SK-N-SH (cell line): ENCODE measurements around the gene RBM38. TPM values are rescaled to one million over a fixed set of nuclear protein-coding genes. Genes with fewer than 3 reads are reported as not detected.

Experiments
- CTCF ChIA-PET: fragments of 300-600, 350-600 bp; formaldehyde crosslinking; extraction: SDS; loops from one replicate; lab custom pipeline; 2021; lab: Yijun Ruan, JAX
- POLR2A ChIA-PET: fragments of 350-600 bp; sonication (Branson Sonifier 250); formaldehyde crosslinking; extraction: SDS; loops from one replicate; lab custom pipeline; 2020; ENCODE audit warnings: antibody characterized with exemption, inconsistent platforms; lab: Yijun Ruan, JAX
- DNase-seq: peaks from one replicate; pipeline ENCODE4 v3.0.0; 2012
- H2AFZ ChIP-seq: fragments of 200-600 bp; sonication (generic); 2 replicates; pipeline ENCODE4 v1.8.1; 2016; ENCODE audit warnings: antibody characterized with exemption, mild to moderate bottlenecking, low read depth
- H3F3A ChIP-seq: fragments of 200-600 bp; sonication (generic); replicated peaks from 2 replicates; pipeline ENCODE3; 2016; ENCODE audit warnings: antibody characterized with exemption, mild to moderate bottlenecking; ENCODE audit not compliant: insufficient read depth
- H3K27ac ChIP-seq, 2 experiments: fragments of 200-500 bp in 1 of 2; fragments of 200-600 bp in 1 of 2; sonication (Bioruptor generic) in 1 of 2; sonication (generic), shearing (Covaris generic) in 1 of 2; 2 replicates each; pipeline versions ENCODE4 v1.5.1 to v1.6.1; 2014 to 2016; ENCODE audit warnings: low read depth in 2 of 2, inconsistent platforms in 1 of 2, low read length in 1 of 2, mild to moderate bottlenecking in 1 of 2, mixed read lengths in 1 of 2
- H3K27me3 ChIP-seq: fragments of 200-600 bp; sonication (generic), shearing (Covaris generic); 2 replicates; pipeline ENCODE4 v1.6.1; 2016; ENCODE audit warnings: mixed run types; ENCODE audit not compliant: insufficient read depth
- H3K36me3 ChIP-seq, 2 experiments: fragments of 200-500 bp in 1 of 2; fragments of 200-600 bp in 1 of 2; sonication (Bioruptor generic) in 1 of 2; sonication (generic) in 1 of 2; replicated peaks in 1 of 2; 2 replicates each; pipeline versions ENCODE3 to v1.5.1; 2014 to 2016; ENCODE audit warnings: low read length in 1 of 2, mild to moderate bottlenecking in 1 of 2; ENCODE audit not compliant: insufficient read depth in 2 of 2, control insufficient read depth in 1 of 2
- H3K4me1 ChIP-seq, 2 experiments: fragments of 200-500 bp in 1 of 2; fragments of 200-600 bp in 1 of 2; sonication (Bioruptor generic) in 1 of 2; sonication (generic), shearing (Covaris generic) in 1 of 2; 2 replicates each; pipeline versions ENCODE4 v1.5.1 to v1.6.1; 2014 to 2016; ENCODE audit warnings: low read depth in 1 of 2, low read length in 1 of 2, mixed run types in 1 of 2; ENCODE audit not compliant: insufficient read depth in 2 of 2, control insufficient read depth in 1 of 2
- H3K4me2 ChIP-seq: fragments of 200-600 bp; sonication (generic), shearing (Covaris generic); 2 replicates; pipeline ENCODE4 v1.6.1; 2017; ENCODE audit warnings: mixed run types
- H3K4me3 ChIP-seq, 2 experiments: fragments of 200-500 bp in 1 of 2; fragments of 200-600 bp in 1 of 2; sonication (Bioruptor generic) in 1 of 2; sonication (generic), shearing (Covaris generic) in 1 of 2; 2 replicates each; pipeline versions ENCODE4 v1.5.1 to v1.8.1; 2014 to 2016; ENCODE audit warnings: low read depth in 2 of 2, inconsistent platforms in 1 of 2, low read length in 1 of 2, mild to moderate bottlenecking in 1 of 2, mixed read lengths in 1 of 2, moderate library complexity in 1 of 2
- H3K79me2 ChIP-seq: fragments of 200-600 bp; sonication (generic); 2 replicates; pipeline ENCODE4 v1.8.1; 2017; ENCODE audit warnings: mild to moderate bottlenecking; ENCODE audit not compliant: insufficient read depth
- H3K9ac ChIP-seq: fragments of 200-600 bp; sonication (generic); 2 replicates; pipeline ENCODE4 v1.6.1; 2017; ENCODE audit warnings: mixed run types
- H3K9me2 ChIP-seq: fragments of 200-600 bp; sonication (generic); 2 replicates; pipeline ENCODE4 v1.6.1; 2017; ENCODE audit warnings: mixed run types
- H3K9me3 ChIP-seq: fragments of 200-600 bp; sonication (generic); 2 replicates; pipeline ENCODE4 v1.6.1; 2017; ENCODE audit warnings: mixed run types, mild to moderate bottlenecking, moderate library complexity
- H4K20me1 ChIP-seq: fragments of 200-600 bp; sonication (generic); 2 replicates; pipeline ENCODE4 v1.6.1; 2017; ENCODE audit warnings: mild to moderate bottlenecking, mixed run types; ENCODE audit not compliant: insufficient read depth
- ELF1 ChIP-seq: IDR thresholded peaks from 2 replicates; pipeline ENCODE4 v1.4.0; 2012
- EP300 ChIP-seq, 2 experiments: IDR thresholded peaks; 2 replicates each; pipeline versions ENCODE4 v1.4.0 to v1.6.1; 2012; ENCODE audit warnings: borderline replicate concordance in 1 of 2, low read depth in 1 of 2, low read length in 1 of 2
- EZH2phosphoT487 ChIP-seq: fragments of 200-600 bp; sonication (generic); IDR thresholded peaks from 2 replicates; pipeline ENCODE4 v1.6.1; 2017; ENCODE audit warnings: low read depth, mixed run types, mild to moderate bottlenecking, antibody characterized with exemption, moderate library complexity, borderline replicate concordance
- FOXM1 ChIP-seq: IDR thresholded peaks from 2 replicates; pipeline ENCODE4 v1.4.0; 2012; ENCODE audit warnings: low read depth, mild to moderate bottlenecking
- GABPA ChIP-seq: IDR thresholded peaks from 2 replicates; pipeline ENCODE4 v1.4.0; 2012; ENCODE audit warnings: low read depth, mild to moderate bottlenecking
- GATA2 ChIP-seq: sonication (generic); formaldehyde crosslinking; IDR thresholded peaks from 2 replicates; pipeline ENCODE4 v1.5.0; 2020; ENCODE audit warnings: mild to moderate bottlenecking, missing genetic modification reagents
- JUND ChIP-seq: IDR thresholded peaks from 2 replicates; pipeline ENCODE4 v1.4.0; 2012
- MEF2A ChIP-seq: IDR thresholded peaks from 2 replicates; pipeline ENCODE4 v1.4.0; 2012; ENCODE audit warnings: low read depth, borderline replicate concordance
- NFIC ChIP-seq: IDR thresholded peaks from 2 replicates; pipeline ENCODE4 v1.4.0; 2012; ENCODE audit warnings: borderline replicate concordance
- POLR2AphosphoS5 ChIP-seq: IDR thresholded peaks from 2 replicates; pipeline ENCODE4 v1.6.1; 2012; ENCODE audit warnings: low read depth, low read length
- RAD21 ChIP-seq: IDR thresholded peaks from 2 replicates; pipeline ENCODE4 v1.6.1; 2012; ENCODE audit warnings: mild to moderate bottlenecking, low read length
- RXRA ChIP-seq: IDR thresholded peaks from 2 replicates; pipeline ENCODE4 v1.4.0; 2012; ENCODE audit warnings: low read depth, mild to moderate bottlenecking, borderline replicate concordance
- SIN3A ChIP-seq: IDR thresholded peaks from 2 replicates; pipeline ENCODE4 v1.6.1; 2012; ENCODE audit warnings: low read depth, mild to moderate bottlenecking, low read length, moderate library complexity, borderline replicate concordance
- SMC3 ChIP-seq: IDR thresholded peaks from 2 replicates; pipeline ENCODE4 v1.6.1; 2012; ENCODE audit warnings: low read depth, low read length, improper control_type of control experiment
- TAF1 ChIP-seq: IDR thresholded peaks from 2 replicates; pipeline ENCODE4 v1.6.1; 2012; ENCODE audit warnings: low read depth, mild to moderate bottlenecking, low read length, moderate library complexity, borderline replicate concordance
- TEAD4 ChIP-seq: IDR thresholded peaks from 2 replicates; pipeline ENCODE4 v1.4.0; 2012; ENCODE audit warnings: mild to moderate bottlenecking, borderline replicate concordance; ENCODE audit not compliant: insufficient read depth
- WGBS: methylation state at CpG from one replicate; pipeline ENCODE4 v1.1.6; 2017; ENCODE audit warnings: low lambda C conversion rate; 5-methylcytosine and 5-hydroxymethylcytosine counted together
- polyA plus RNA-seq, 3 experiments: library from polyadenylated mRNA; depleted of rRNA; stranded (reverse); fragments of >200 nt; gene quantifications; 2 replicates each; pipeline ENCODE4 v1.2.3, GENCODE V29; 2012
- TF ChIP-seq, protein P1 (sequence below): fragments of 150-350 bp; IDR thresholded peaks from 2 replicates; pipeline ENCODE4 v1.6.1; 2017; ENCODE audit warnings: antibody characterized with exemption, low read length, low read depth, borderline replicate concordance
- TF ChIP-seq, protein P2 (sequence below): IDR thresholded peaks from 2 replicates; pipeline ENCODE4 v1.4.0; 2012; ENCODE audit warnings: low read depth, borderline replicate concordance
- TF ChIP-seq, protein P3 (sequence below): IDR thresholded peaks from 2 replicates; pipeline ENCODE4; 2012

The RBM38 gene
- polyA plus RNA-seq, 1 of the 3 experiments (the other 2 are of a cell fraction): 11.5 TPM

DNA sequence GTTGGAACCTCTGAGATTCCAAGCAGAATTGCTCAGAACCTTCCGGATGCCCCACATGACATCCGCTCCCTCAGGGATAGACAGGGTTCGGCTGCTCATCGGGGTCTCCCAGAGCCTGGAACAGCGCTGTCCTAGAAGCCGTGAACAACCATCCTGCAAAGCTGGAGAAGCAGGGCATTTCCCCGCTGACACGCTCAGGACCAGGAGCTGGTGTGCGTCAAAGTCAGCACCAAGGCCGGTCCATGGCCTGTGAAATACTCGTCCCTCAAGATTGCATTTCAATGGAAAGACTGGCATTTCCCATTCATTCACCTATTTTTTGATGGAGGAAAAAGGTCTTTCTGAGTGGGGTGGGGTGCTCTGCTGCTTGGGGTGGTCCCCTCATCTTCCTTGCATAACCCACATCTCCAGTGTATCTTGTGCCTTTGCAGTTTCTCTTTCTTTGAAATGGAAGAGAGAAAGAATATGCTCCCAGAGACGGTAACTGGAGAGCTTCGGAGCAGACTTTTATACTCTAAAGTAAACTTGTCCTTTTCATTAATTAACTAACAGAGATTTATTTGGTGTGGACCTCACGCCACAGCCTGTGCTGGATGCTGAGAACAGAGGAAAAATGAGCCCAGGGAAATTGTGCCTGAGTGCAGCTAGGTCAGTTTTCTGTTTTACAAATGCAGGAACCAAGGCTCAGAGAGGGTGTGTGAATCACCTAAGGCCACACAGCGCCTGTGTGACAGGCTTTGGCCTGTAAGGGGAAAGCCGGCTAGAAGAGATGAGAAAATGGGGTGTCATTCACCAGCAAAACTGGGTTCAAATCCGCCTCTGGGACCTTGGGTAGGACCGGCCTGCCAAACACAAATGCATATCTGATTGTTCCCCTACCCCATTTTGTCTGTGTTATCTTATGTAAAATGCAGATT lies 52.4 kb downstream of the RBM38 start:
- DNase-seq: no peak
- TF ChIP-seq RXRA (no peak), GATA2 (no peak), EP300 (IDR thresholded peaks at IDR 0.05; ENCODE audit: borderline replicate concordance in 1 of 2, low read depth in 1 of 2, low read length in 1 of 2) (no peak), TAF1 (no peak), RAD21 (no peak), POLR2AphosphoS5 (no peak)
- TF ChIP-seq, protein P1, sequence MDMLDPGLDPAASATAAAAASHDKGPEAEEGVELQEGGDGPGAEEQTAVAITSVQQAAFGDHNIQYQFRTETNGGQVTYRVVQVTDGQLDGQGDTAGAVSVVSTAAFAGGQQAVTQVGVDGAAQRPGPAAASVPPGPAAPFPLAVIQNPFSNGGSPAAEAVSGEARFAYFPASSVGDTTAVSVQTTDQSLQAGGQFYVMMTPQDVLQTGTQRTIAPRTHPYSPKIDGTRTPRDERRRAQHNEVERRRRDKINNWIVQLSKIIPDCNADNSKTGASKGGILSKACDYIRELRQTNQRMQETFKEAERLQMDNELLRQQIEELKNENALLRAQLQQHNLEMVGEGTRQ: no peak
- no peaks in the 10 kb centered on the region for H3F3A ChIP-seq
- ChIA-PET CTCF (no interaction called here), POLR2A (no interaction called here)
- H3K79me2 ChIP-seq: no peaks in the 10 kb centered on the region
- H3K27me3 ChIP-seq: 0 out of 2 replicates have a peak, but pooled peaks cover 4% of the 10 kb centered on the region
- H3K4me1 ChIP-seq: peaks cover 0 to 42% of the 10 kb centered on the region in 2 experiments; a peak in 1 of 4 replicates
- no peaks in the 10 kb centered on the region for H4K20me1 ChIP-seq
- no peak overlapping the region for H3K4me3 ChIP-seq
- H3K27ac ChIP-seq: no peak overlapping the region
- no peaks in the 10 kb centered on the region for H3K36me3 ChIP-seq
- no peak overlapping the region for H3K4me2 ChIP-seq
- 77% methylated on average over 16 of the region's 18 CpGs for WGBS
- H3K9me3 ChIP-seq: no peaks in the 10 kb centered on the region
- no peaks in the 10 kb centered on the region for H3K9me2 ChIP-seq
- no peak overlapping the region for H2AFZ ChIP-seq
- H3K9ac ChIP-seq: no peak overlapping the region

DNA sequence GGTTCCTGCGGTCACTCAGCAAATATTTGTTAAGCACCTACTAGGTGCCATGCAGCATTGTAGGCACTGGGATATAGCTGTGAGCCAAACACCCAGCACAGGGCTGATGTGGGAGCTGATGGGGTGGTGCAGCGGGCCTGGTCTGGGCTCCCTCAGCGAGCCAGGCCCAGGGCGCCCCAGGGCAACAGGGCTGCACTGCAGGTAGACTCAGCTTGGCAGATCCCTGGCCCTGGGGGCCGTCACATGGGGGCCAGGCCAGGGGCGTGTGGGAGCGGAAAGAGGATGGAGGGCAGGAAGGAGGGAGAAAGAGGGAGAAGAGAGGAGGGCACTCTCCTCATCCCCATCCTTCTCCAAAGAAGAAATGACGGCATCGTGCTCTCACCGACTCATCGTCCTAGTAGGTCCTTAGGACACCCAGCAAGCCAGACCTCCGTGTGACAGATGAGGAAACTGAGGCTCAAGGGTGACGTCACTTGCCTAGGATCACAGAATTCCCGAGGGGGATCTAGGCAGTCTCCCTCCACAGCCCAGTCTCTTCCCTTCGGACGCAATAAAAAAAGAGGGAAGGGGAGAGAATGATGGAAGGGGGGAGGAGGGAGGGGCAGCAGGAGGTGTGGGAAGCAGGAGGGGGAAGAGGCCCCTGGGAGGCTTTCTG lies 53.3 kb downstream of the RBM38 start:
- H3K4me2 ChIP-seq: no peak overlapping the region
- H3K36me3 ChIP-seq: no peaks in the 10 kb centered on the region
- H3K9me2 ChIP-seq: no peaks in the 10 kb centered on the region
- 68% methylated on average over 13 of the region's 16 CpGs for WGBS
- H3K4me3 ChIP-seq: no peak overlapping the region
- H3F3A ChIP-seq: no peaks in the 10 kb centered on the region
- no peak for DNase-seq
- no peak overlapping the region for H3K9ac ChIP-seq
- H2AFZ ChIP-seq: no peak overlapping the region
- H3K27ac ChIP-seq: no peak overlapping the region
- peaks cover 0 to 40% of the 10 kb centered on the region in 2 experiments; a peak in 1 of 4 replicates for H3K4me1 ChIP-seq
- POLR2A ChIA-PET: no interaction called here
- H3K79me2 ChIP-seq: no peaks in the 10 kb centered on the region
- H3K27me3 ChIP-seq: 0 out of 2 replicates have a peak, but pooled peaks cover 4% of the 10 kb centered on the region
- no peaks in the 10 kb centered on the region for H4K20me1 ChIP-seq
- CTCF ChIA-PET: interaction anchor here (1.2 kb wide), 1 partner anchor 62 kb away, joined by 3 read pairs; no protein-coding TSS in a partner anchor
- H3K9me3 ChIP-seq: no peaks in the 10 kb centered on the region
- TF ChIP-seq EP300 (IDR thresholded peaks at IDR 0.05; ENCODE audit: borderline replicate concordance in 1 of 2, low read depth in 1 of 2, low read length in 1 of 2) (no peak), ELF1 (no peak), TEAD4 (no peak), SIN3A (no peak), SMC3 (no peak), TAF1 (no peak), GABPA (no peak), JUND (no peak), MEF2A (no peak), FOXM1 (no peak), NFIC (no peak), RAD21 (no peak), EZH2phosphoT487 (no peak)
- TF ChIP-seq, protein P2, sequence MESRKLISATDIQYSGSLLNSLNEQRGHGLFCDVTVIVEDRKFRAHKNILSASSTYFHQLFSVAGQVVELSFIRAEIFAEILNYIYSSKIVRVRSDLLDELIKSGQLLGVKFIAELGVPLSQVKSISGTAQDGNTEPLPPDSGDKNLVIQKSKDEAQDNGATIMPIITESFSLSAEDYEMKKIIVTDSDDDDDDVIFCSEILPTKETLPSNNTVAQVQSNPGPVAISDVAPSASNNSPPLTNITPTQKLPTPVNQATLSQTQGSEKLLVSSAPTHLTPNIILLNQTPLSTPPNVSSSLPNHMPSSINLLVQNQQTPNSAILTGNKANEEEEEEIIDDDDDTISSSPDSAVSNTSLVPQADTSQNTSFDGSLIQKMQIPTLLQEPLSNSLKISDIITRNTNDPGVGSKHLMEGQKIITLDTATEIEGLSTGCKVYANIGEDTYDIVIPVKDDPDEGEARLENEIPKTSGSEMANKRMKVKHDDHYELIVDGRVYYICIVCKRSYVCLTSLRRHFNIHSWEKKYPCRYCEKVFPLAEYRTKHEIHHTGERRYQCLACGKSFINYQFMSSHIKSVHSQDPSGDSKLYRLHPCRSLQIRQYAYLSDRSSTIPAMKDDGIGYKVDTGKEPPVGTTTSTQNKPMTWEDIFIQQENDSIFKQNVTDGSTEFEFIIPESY: no peak
- TF ChIP-seq, protein P3, sequence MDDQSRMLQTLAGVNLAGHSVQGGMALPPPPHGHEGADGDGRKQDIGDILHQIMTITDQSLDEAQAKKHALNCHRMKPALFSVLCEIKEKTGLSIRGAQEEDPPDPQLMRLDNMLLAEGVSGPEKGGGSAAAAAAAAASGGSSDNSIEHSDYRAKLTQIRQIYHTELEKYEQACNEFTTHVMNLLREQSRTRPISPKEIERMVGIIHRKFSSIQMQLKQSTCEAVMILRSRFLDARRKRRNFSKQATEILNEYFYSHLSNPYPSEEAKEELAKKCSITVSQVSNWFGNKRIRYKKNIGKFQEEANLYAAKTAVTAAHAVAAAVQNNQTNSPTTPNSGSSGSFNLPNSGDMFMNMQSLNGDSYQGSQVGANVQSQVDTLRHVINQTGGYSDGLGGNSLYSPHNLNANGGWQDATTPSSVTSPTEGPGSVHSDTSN: no peak
- TF ChIP-seq, protein P1: no peak
